ENCODE measurements around the gene SLC41A3. TPM values are rescaled to one million over a fixed set of nuclear protein-coding genes. Genes with fewer than 3 reads are reported as not detected.

SLC41A3 gene
- total and polyA plus RNA-seq, 10 of the 15 experiments (the other 5 are each of a cell fraction or from before 2014, with no cell fraction given) = 8.3 to 29.5 (median 16.7) TPM

GRCh38 chr3:126126811-126127431 lies 43.0 kb upstream of the SLC41A3 start:
- no peak for DNase-seq (ENCODE audit: low read depth, low spot score)
- Histone ChIP-seq H2AFZ (ENCODE audit: control insufficient read depth, low read depth, low read length) (no peak overlapping the region), H3K4me1 (ENCODE audit: control insufficient read depth, insufficient read depth, low read length) (no peaks in the 10 kb centered on the region), H4K20me1 (ENCODE audit: control insufficient read depth, insufficient read depth) (no peaks in the 10 kb centered on the region), H3K27ac (ENCODE audit: control insufficient read depth, insufficient read depth) (no peak overlapping the region), H3K4me2 (ENCODE audit: control insufficient read depth, insufficient read depth) (no peak overlapping the region), H3K9ac (ENCODE audit: control insufficient read depth, insufficient read depth, low read length) (no peak overlapping the region), H3K9me3 (replicated peaks; ENCODE audit: control insufficient read depth, insufficient read depth, low read length) (no peaks in the 10 kb centered on the region), H3K27me3 (replicated peaks in 1 of 2; ENCODE audit: control insufficient read depth in 2 of 2, insufficient read depth in 2 of 2, low read length in 1 of 2) (peaks cover 2% of the 10 kb centered on the region in 2 experiments; a peak in 2 of 4 replicates), H3K4me3 (no peak overlapping the region), H3K79me2 (ENCODE audit: control insufficient read depth, insufficient read depth, low read length) (no peaks in the 10 kb centered on the region), H3K36me3 (ENCODE audit: control insufficient read depth in 2 of 2, insufficient read depth in 2 of 2, low read length in 1 of 2) (no peaks in the 10 kb centered on the region)
- FAIRE-seq = no peak
- ChIA-PET POLR2A (no interaction called here), SMC1A (ENCODE audit: uncharacterized antibody, unreplicated experiment) (no interaction called here), RAD21 (ENCODE audit: unreplicated experiment) (no interaction called here), CTCF (no interaction called here)
- intact Hi-C loops (cut with micrococcal nuclease; ENCODE audit: unreplicated experiment) (no loop called here), in situ Hi-C loops (cut with MboI) (no loop called here)
- TF ChIP-seq, protein P1, sequence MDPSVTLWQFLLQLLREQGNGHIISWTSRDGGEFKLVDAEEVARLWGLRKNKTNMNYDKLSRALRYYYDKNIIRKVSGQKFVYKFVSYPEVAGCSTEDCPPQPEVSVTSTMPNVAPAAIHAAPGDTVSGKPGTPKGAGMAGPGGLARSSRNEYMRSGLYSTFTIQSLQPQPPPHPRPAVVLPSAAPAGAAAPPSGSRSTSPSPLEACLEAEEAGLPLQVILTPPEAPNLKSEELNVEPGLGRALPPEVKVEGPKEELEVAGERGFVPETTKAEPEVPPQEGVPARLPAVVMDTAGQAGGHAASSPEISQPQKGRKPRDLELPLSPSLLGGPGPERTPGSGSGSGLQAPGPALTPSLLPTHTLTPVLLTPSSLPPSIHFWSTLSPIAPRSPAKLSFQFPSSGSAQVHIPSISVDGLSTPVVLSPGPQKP (IDR thresholded peaks at IDR 0.05; ENCODE audit: low read depth, low read length) = no peak
- TF ChIP-seq WRNIP1 (IDR thresholded peaks at IDR 0.05; ENCODE audit: borderline replicate concordance, low read depth, low read length) (no peak), IKZF2 (IDR thresholded peaks at IDR 0.05) (no peak), SKIL (IDR thresholded peaks at IDR 0.05; ENCODE audit: low read depth, poor library complexity, severe bottlenecking) (no peak), ZNF274 (IDR thresholded peaks at IDR 0.05; ENCODE audit: insufficient read depth, insufficient read length) (no peak), KDM1A (IDR thresholded peaks at IDR 0.05; ENCODE audit: borderline replicate concordance) (no peak)
- TF ChIP-seq, protein P2, sequence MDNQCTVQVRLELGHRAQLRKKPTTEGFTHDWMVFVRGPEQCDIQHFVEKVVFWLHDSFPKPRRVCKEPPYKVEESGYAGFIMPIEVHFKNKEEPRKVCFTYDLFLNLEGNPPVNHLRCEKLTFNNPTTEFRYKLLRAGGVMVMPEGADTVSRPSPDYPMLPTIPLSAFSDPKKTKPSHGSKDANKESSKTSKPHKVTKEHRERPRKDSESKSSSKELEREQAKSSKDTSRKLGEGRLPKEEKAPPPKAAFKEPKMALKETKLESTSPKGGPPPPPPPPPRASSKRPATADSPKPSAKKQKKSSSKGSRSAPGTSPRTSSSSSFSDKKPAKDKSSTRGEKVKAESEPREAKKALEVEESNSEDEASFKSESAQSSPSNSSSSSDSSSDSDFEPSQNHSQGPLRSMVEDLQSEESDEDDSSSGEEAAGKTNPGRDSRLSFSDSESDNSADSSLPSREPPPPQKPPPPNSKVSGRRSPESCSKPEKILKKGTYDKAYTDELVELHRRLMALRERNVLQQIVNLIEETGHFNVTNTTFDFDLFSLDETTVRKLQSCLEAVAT (IDR thresholded peaks at IDR 0.05) = no peak
- ATAC-seq = no peak
- BruUV-seq (replicated peaks) = no TSS peak
- WGBS (ENCODE audit: insufficient coverage, insufficient replicate concordance, low lambda C conversion rate, missing lambda C conversion rate) = 7% methylated on average over 10 of the region's 10 CpGs
